Brain microvascular endothelial cell (primary cell): ENCODE data around the gene ME1.
A peak's percentile ranks its signal among the peaks of the same experiment; 100 is the strongest.
"Not testable (repeated sequence)": the region's sequence is repeated elsewhere in the genome, so short reads cannot be mapped to it uniquely, and the experiment has no call there.

Source experiments
- DNase-seq: peaks from one replicate; pipeline ENCODE4 v3.0.0-alpha.2; 2020
- H3K27ac ChIP-seq: fragments of 250-450 bp; sonication (Bioruptor Pico); 2 replicates; pipeline ENCODE4 v1.5.1; 2020; ENCODE audit warnings: mild to moderate bottlenecking, moderate library complexity
- H3K27me3 ChIP-seq: fragments of 250-450 bp; sonication (Bioruptor Pico); replicated peaks from 2 replicates; pipeline ENCODE4 v1.5.1; 2020; ENCODE audit warnings: mild to moderate bottlenecking
- H3K36me3 ChIP-seq: fragments of 250-450 bp; sonication (Bioruptor Pico); replicated peaks from 2 replicates; pipeline ENCODE4 v1.5.1; 2020; ENCODE audit warnings: mild to moderate bottlenecking
- H3K4me3 ChIP-seq: 2 replicates; pipeline ENCODE4 v1.5.1; 2011; ENCODE audit warnings: low read depth, mild to moderate bottlenecking, control low read depth, low read length, moderate library complexity
- in situ Hi-C: cut with HindIII; loops from 2 replicates; pipeline ENCODE4 v1.10.0; 2017; ENCODE audit warnings: low sequenced_read_pairs, low pct_ligation_motif_present
- TF ChIP-seq, protein P1 (sequence below): IDR thresholded peaks from 2 replicates; pipeline ENCODE4 v1.5.1; 2011; ENCODE audit warnings: low read depth, mild to moderate bottlenecking, moderate library complexity, low read length, control low read depth, inconsistent platforms; ENCODE audit errors: missing control alignments

Gene ME1

DNA sequence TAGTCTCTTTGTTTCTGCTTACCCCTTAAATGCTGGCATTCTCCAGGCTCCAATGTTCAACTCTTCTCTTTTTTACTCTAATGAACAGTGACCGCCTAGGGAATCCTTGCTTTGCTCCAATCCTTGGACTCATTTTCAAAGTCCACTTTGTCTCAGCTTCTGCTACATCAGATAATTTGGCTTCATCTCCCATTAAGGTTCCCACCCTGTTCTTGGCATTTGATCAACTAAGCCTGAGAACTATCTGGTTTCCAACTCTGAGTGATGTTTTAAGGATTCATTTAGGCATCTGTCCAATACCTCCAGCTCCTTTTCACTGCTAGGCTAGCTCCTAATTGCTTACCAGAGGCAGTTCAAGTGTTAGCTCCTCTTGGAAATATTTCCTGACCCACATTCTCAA, 64.9 kb downstream of the ME1 start:
- in situ Hi-C loops: no loop called here
- Histone ChIP-seq H3K4me3 (no peak overlapping the region), H3K36me3 (no peaks in the 10 kb centered on the region), H3K27ac (no peak overlapping the region), H3K27me3 (no peaks in the 10 kb centered on the region)
- TF ChIP-seq, protein P1, sequence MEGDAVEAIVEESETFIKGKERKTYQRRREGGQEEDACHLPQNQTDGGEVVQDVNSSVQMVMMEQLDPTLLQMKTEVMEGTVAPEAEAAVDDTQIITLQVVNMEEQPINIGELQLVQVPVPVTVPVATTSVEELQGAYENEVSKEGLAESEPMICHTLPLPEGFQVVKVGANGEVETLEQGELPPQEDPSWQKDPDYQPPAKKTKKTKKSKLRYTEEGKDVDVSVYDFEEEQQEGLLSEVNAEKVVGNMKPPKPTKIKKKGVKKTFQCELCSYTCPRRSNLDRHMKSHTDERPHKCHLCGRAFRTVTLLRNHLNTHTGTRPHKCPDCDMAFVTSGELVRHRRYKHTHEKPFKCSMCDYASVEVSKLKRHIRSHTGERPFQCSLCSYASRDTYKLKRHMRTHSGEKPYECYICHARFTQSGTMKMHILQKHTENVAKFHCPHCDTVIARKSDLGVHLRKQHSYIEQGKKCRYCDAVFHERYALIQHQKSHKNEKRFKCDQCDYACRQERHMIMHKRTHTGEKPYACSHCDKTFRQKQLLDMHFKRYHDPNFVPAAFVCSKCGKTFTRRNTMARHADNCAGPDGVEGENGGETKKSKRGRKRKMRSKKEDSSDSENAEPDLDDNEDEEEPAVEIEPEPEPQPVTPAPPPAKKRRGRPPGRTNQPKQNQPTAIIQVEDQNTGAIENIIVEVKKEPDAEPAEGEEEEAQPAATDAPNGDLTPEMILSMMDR: no peak
- DNase-seq: peak; percentile 31

DNA sequence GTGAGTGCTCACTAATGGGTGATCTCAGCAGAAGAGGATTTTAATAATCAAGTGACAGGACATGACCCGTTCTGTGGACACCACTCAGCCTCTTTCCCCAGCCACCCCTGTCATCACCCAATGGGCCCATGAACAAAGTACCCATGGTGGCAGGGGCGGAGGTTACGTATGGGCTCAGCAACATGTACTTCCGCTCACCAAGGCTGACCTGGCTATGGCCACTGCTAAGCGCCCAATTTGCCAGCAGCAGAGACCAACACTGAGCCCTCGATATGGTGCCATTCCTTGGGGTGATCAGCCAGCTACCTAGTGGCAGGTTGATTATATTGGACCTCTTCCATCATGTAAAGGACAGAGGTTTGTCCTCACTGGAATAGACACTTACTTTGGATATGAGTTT, 68.5 kb downstream of the ME1 start:
- H3K27ac ChIP-seq, H3K4me3 ChIP-seq, in situ Hi-C loops, H3K27me3 ChIP-seq, H3K36me3 ChIP-seq, DNase-seq: not testable (repeated sequence)

DNA sequence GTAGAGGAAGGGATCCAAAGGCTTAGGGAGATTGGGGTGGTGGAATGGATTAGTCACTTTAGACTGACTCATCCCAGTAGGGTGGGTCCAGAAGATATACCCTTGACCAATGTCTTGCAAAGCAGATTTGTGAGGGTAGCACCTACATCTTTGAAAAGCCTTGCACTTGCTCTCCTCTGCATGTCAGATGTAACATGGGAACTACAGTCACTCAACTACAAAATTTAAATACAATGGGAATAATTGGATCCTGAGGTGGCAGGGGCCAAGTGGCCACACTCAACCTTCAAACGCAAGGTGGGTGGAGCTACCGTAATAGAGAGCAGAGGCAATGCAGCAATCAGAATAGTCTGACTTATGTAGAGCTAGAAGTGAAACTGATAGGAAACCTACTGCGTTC, 71.2 kb downstream of the ME1 start:
- TF ChIP-seq, protein P1: no peak
- H3K27me3 ChIP-seq: no peaks in the 10 kb centered on the region
- no peaks in the 10 kb centered on the region for H3K36me3 ChIP-seq
- no peak overlapping the region for H3K27ac ChIP-seq
- no peak overlapping the region for H3K4me3 ChIP-seq
- DNase-seq: no peak
- in situ Hi-C loops: no loop called here

DNA sequence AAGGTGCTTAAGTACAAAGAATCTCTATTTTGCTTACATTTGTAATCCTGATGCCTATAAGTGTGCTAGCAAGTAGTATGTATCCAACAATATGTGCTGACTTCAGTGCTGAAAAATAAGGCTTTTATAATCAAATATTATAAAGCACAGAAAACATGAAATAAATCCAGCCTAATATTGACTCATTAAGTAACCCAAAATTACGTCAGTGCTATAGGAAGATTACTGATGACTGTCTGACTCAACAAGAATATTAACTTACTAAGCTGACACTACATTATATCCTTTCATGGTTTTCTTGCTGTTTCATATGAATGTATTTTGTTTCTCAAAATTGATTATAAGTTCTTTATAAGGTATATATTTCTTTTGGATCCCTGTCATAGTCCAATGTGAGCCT, 76.1 kb downstream of the ME1 start:
- H3K27ac ChIP-seq: no peak overlapping the region
- H3K36me3 ChIP-seq: no peaks in the 10 kb centered on the region
- no peak overlapping the region for H3K4me3 ChIP-seq
- DNase-seq: no peak
- no peaks in the 10 kb centered on the region for H3K27me3 ChIP-seq
- in situ Hi-C loops: no loop called here
- TF ChIP-seq, protein P1: no peak

DNA sequence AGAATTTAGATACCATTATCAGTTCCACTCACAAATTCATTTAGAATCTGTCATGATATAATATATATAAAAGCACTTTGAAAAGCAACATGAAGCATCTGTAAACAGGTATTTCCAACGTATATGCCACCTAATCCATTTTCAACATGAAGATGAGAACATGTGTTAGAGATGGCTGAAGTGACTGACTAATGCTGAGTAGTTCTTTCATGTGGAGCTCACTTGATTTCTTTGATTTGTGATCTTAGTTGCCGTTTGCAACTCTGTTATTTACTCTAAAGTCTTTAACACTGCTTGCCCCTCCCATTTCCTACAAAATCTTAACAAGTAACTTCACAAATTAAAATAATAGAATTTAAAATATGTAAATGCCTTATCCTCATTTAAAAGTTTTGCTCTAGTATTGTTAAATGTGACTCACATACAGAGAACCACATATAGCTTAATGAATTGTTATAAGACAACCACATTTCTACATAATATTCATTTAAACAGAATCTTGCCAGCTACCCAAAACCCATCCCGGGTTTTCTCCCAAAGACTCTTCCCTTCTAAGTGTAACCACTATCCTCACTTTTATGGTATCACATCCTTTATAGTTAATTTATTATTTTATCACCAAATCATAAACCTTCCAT, 78.3 kb downstream of the ME1 start:
- Histone ChIP-seq H3K4me3 (no peak overlapping the region), H3K36me3 (no peaks in the 10 kb centered on the region), H3K27ac (no peak overlapping the region), H3K27me3 (no peaks in the 10 kb centered on the region)
- no peak for DNase-seq
- TF ChIP-seq, protein P1: no peak
- in situ Hi-C loops: no loop called here

DNA sequence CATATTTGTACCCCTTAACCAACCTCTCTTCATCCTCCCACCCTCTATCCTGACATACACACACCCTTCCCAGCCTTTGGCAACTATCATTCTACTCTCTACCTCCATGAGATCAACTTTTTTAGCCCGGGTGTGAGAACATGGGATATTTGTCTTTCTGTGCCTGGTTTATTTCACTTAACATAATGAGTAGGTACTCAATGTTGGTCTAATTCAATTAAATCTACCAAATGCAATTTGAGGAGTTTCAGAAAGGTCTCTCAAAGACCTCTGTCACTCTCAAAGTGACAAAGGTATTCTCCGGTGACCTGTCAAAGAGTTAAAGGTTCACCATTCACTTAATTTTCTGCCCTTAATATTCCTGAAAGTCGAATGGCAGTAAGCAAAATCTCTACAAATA, 87.7 kb downstream of the ME1 start:
- TF ChIP-seq, protein P1: no peak

More for the DNA sequence above, 87.7 kb downstream of the ME1 start:
- Histone ChIP-seq H3K27ac (no peak overlapping the region), H3K36me3 (no peaks in the 10 kb centered on the region), H3K27me3 (no peaks in the 10 kb centered on the region), H3K4me3 (no peak overlapping the region)
- DNase-seq: no peak
- in situ Hi-C loops: no loop called here
